GM18520 (cell line): Measurements from ENCODE around the gene PIN1.

Experiments used
- ATAC-seq: cut with Tn5 transposase; IDR thresholded peaks from one replicate; pipeline ENCODE4 v1.9.1; 2021; ENCODE audit not compliant: unreplicated experiment

PIN1 gene

DNA sequence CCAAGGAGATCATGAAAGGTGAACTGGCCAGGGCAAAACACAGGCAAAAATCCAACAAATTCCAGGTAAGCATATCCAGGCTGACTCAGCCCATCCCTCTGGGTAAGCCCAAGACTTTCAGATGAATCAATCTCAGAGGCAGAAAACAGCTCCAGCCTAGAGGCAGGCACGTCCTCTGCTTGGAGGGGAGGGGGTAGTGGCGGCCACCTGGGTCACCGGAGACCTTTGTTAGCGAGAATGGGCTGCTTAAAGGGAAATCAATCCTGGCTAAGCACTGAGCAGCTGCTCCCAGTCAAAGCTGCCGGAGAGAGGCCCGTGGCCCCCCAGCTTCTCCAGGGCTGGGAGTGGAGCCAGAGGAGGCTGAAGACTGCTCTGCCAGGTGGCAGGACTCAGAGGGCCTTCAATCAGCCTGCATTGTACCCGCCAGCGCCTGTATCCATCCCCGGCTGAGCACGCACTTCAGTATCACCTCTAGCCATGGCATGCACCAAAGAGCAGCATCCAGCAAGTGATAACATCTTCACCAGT, 48.2 kb downstream of the PIN1 start:
- no peak for ATAC-seq

DNA sequence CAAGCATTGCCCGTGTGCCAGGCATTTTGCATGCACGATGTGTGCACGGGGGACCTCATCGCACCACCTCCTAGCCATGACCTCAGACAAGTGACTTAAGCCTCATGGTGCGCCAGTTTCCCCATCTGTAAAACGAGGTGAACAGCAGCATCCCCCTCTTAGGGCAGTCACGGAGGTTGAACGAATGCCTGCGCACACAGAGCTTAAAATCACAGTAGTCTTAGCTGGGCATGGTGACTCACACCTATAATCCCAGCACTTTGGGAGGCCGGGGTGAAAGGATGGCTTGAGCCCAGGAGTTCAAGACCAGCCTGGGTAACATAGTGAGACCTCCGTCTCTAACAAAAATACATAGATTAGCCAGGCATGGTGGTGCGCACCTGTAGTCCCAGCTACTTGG, 48.6 kb downstream of the PIN1 start:
- no peak for ATAC-seq

DNA sequence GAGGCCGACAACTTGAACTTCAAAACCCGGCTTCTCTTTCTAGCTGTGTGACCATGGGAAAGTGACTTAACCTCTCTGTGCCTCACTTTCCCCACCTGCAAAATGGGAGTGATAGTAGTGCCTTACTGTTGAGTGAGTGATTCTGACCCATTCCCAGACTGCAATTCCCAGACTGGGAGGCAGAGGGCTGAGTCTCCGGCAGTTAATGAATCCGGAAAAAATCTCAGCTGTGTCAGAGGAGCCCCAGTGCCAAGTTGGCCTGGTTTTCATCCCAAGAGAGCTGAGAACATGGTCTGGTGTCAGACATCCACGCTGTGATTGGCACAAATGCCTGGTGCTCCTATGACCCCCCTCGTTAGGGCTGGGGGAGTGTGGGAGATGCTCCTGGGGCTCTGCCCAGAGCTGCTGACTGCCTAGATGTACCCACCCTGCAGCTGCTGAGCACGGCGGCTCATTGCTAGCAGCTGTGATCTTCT, 50.0 kb downstream of the PIN1 start:
- ATAC-seq = no peak

DNA sequence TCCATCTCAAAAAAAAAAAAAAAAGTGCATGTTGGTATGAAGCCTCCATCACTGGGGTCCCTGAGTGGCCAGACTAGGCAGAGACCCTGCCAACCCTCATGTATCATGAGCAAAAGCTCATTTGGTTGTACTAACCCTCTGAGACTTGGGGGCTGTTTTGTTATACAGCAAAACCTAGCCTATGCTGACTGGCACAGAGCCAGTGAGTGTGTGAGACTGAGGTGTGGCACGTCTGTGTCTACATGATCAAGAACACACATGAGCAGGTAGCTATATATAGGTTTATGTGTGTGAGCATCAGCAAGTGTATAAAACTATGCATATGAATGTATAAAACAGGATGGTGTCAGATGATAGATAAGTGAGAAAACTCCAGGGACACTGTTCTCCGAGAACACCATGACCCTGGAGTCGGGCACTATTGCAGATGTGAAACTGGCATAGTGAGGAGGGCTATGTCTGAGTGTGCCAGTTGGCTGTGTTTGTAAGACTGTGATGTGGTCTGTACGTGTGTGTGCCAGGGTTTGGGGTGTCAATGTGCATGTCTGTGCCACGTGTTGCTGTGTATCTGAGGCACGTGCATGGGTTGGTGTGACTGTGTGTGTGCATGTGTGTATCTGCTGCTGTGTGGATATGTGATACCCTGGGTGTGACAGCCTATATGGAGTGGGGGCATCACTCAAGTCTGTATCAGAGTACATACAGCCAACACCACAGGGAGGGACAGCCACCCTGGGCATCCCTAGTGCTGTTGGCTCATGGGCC, 56.7 kb downstream of the PIN1 start:
- no peak for ATAC-seq
